Measurements from ENCODE around the gene HNRNPF.

GRCh38 chr10:43419997-43420368 is 11.0 kb upstream of the HNRNPF start:
- TF ChIP-seq REST (IDR thresholded peaks at IDR 0.05) (no peak), EGR1 (IDR thresholded peaks at IDR 0.05; ENCODE audit: low read depth in 2 of 2) (no peak), YY1 (IDR thresholded peaks at IDR 0.05) (no peak), TAF1 (conservative IDR thresholded peaks at IDR 0.05) (no peak), CTCF (IDR thresholded peaks at IDR 0.05; ENCODE audit: low read depth, low read length, missing input control) (no peak), ZBTB33 (IDR thresholded peaks at IDR 0.05) (no peak), ATF3 (IDR thresholded peaks at IDR 0.05) (no peak), NR2F2 (IDR thresholded peaks at IDR 0.05) (no peak), MAX (IDR thresholded peaks at IDR 0.05) (no peak), JUND (IDR thresholded peaks at IDR 0.05) (no peak), RAD21 (IDR thresholded peaks at IDR 0.05) (no peak)
